Right atrium auricular region (tissue), 2 donors: ENCODE results near the gene C6orf15. TPM values are rescaled to one million over a fixed set of nuclear protein-coding genes. Genes with fewer than 3 reads are reported as not detected.

Experiments used
- DNase-seq: peaks from one replicate; pipeline ENCODE4 v3.0.0-alpha.2; 2019; ENCODE audit warnings: low spot score
- H3K27ac ChIP-seq, 2 donors: fragments of 200-600 bp; sonication (generic); 1 replicate in 1 of 2; 2 replicates in 1 of 2; pipeline ENCODE4 v1.5.1; 2016 to 2019
- H3K27me3 ChIP-seq, 2 donors: fragments of 200-600 bp; sonication (generic); one replicate each; pipeline versions ENCODE4 v1.5.1 to v1.6.0; 2017 to 2019
- H3K36me3 ChIP-seq: fragments of 200-600 bp; sonication (generic); one replicate; pipeline ENCODE4 v1.5.1; 2016
- H3K4me1 ChIP-seq, 2 donors: fragments of 200-600 bp; sonication (generic); one replicate each; pipeline versions ENCODE4 v1.5.1 to v1.6.0; 2017 to 2019
- H3K4me3 ChIP-seq, 2 donors: fragments of 200-600 bp; sonication (generic); 1 replicate in 1 of 2; 2 replicates in 1 of 2; pipeline ENCODE4 v1.5.1; 2017 to 2019; ENCODE audit warnings: mild to moderate bottlenecking in 1 of 2, moderate library complexity in 1 of 2
- H3K9me3 ChIP-seq, 2 donors: fragments of 200-600 bp; sonication (generic); one replicate each; pipeline ENCODE4 v1.5.1; 2019
- total RNA-seq, 2 donors: library from RNA; depleted of rRNA; stranded (reverse); fragments of >200 nt; gene quantifications; one replicate each; pipeline ENCODE4 v1.1.0, GENCODE V29; 2016
- TF ChIP-seq, protein P1 (sequence below), 2 donors: fragments of 200-600 bp; sonication (generic); IDR thresholded peaks; one replicate each; pipeline ENCODE4 v1.5.1; 2019; ENCODE audit warnings: antibody characterized with exemption in 2 of 2

Gene C6orf15
- total RNA-seq, 2 donors from 2014 or later: not detected

DNA sequence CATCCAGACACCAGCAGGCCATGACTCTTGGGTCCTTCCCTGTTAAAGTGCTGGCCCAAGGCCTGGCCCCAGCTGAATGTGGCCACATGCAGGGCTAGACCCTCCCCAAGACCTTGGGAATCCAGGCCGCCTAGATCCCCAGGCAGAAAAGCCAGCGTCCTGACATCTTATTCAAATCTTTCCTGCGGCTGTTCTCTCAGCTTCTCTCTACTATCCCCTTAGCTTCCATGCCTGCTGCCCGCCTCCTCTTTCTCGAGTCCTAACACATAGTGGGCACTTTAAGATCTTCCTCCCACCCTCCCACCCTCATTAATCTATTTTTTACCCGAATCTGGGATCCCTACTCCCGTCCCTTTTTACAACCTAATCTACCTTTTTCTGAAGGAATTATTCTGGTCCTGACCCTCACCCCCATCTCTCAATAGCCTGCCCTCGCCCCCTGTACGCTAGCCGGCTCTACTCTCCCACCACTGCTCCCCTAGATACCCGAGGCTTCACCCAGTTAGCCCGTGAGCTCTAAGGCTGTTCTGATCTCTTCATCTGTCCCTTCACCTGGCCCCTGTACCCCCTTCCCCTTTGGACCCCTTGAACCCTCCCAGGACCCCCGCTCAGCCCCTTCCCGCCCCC, 45.3 kb upstream of the C6orf15 start, which contains the start of gene CCHCR1:
CCHCR1 (minus strand) TSS at position 290 of the 627 bp plus-strand sequence; CDS start at position 88, 202 bp downstream.
- Histone ChIP-seq H3K9me3 (no peaks in the 10 kb centered on the region), H3K4me3 (peak within 1 kb of the TSS; percentile 52 to 72), H3K27ac (peak within 1 kb of the TSS; percentile 58 to 80), H3K36me3 (peaks cover 15% of the 10 kb centered on the region), H3K27me3 (no peaks in the 10 kb centered on the region), H3K4me1 (peaks cover 0 to 20% of the 10 kb centered on the region in 2 donors)
- DNase-seq: no peak
- TF ChIP-seq, protein P1, sequence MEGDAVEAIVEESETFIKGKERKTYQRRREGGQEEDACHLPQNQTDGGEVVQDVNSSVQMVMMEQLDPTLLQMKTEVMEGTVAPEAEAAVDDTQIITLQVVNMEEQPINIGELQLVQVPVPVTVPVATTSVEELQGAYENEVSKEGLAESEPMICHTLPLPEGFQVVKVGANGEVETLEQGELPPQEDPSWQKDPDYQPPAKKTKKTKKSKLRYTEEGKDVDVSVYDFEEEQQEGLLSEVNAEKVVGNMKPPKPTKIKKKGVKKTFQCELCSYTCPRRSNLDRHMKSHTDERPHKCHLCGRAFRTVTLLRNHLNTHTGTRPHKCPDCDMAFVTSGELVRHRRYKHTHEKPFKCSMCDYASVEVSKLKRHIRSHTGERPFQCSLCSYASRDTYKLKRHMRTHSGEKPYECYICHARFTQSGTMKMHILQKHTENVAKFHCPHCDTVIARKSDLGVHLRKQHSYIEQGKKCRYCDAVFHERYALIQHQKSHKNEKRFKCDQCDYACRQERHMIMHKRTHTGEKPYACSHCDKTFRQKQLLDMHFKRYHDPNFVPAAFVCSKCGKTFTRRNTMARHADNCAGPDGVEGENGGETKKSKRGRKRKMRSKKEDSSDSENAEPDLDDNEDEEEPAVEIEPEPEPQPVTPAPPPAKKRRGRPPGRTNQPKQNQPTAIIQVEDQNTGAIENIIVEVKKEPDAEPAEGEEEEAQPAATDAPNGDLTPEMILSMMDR (IDR thresholded peaks at IDR 0.05): no peak

DNA sequence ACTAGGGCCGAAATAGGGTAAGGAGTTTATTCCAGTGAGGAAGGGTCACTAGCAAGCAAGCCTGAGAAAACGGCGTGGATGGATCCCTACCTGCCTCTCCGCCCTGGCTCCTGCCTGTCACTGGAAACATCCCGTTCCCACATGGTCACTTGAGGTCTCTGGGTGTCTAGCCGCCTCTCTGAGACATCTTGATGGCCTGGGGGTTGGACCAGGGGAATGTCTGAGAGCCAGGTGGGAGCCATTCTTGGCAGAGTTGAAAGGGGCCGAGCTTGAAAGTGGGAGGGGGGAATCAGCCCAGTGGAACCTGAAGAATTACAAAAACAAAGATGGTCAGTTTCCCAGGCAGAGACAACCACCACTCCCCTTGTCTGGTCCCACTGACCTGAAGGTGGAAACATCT, 44.3 kb upstream of the C6orf15 start:
- Histone ChIP-seq H3K27ac (no peak overlapping the region), H3K36me3 (peaks cover 15% of the 10 kb centered on the region), H3K27me3 (no peaks in the 10 kb centered on the region), H3K9me3 (no peaks in the 10 kb centered on the region), H3K4me1 (peaks cover 0 to 20% of the 10 kb centered on the region in 2 donors), H3K4me3 (no peak overlapping the region)
- DNase-seq: no peak
- TF ChIP-seq, protein P1 (IDR thresholded peaks at IDR 0.05): no peak

DNA sequence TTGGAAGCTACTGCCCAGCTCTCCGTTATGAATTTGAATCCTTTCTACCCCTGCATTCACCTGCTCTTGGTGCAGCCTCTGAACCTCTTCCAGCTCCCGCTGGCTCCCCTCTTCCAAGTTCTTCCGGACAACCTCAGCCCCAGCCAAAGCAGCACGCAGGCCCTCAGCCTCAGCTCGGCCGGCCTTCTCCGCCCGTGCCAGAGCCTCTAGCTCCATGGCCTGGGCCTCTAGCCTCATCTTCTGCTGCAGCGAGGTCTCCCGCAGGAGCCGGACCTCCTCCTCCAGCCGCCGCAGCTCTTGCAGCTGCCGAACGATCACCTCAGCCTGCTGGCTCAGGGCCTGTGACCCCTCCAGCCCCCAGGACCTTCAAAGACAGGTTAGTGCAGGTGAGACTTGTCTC, 42.1 kb upstream of the C6orf15 start:
- no peak for DNase-seq
- H3K4me3 ChIP-seq: no peak overlapping the region
- H3K27ac ChIP-seq: no peak overlapping the region
- peaks cover 0 to 18% of the 10 kb centered on the region in 2 donors for H3K4me1 ChIP-seq
- TF ChIP-seq, protein P1 (IDR thresholded peaks at IDR 0.05): no peak
- peaks cover 25% of the 10 kb centered on the region for H3K36me3 ChIP-seq
- H3K27me3 ChIP-seq: no peaks in the 10 kb centered on the region
- H3K9me3 ChIP-seq: no peaks in the 10 kb centered on the region

DNA sequence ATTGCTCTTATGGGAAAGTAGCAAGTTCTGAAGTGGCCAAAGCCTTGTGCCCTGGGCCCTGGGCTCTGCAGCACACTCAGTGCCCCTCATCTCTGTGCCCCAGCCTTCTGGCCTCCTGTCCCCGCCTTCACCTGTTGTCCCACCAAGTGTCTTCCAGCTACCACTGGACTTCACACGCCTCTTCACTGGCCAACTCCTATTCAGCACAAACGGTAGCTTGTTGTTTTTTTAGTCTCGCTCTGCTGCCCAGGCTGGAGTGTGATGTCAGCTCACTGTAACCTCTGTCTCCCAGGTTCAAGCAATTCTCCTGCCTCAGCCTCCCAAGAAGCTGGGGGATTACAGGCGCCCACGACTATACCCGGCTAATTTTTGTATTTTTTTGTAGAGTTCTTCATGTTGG, 40.4 kb upstream of the C6orf15 start:
- DNase-seq: no peak
- no peaks in the 10 kb centered on the region for H3K9me3 ChIP-seq
- no peak overlapping the region for H3K4me3 ChIP-seq
- TF ChIP-seq, protein P1 (IDR thresholded peaks at IDR 0.05): no peak
- no peak overlapping the region for H3K27ac ChIP-seq
- H3K36me3 ChIP-seq: peaks cover 25% of the 10 kb centered on the region
- H3K27me3 ChIP-seq: no peaks in the 10 kb centered on the region
- H3K4me1 ChIP-seq: peaks cover 0 to 10% of the 10 kb centered on the region in 2 donors

DNA sequence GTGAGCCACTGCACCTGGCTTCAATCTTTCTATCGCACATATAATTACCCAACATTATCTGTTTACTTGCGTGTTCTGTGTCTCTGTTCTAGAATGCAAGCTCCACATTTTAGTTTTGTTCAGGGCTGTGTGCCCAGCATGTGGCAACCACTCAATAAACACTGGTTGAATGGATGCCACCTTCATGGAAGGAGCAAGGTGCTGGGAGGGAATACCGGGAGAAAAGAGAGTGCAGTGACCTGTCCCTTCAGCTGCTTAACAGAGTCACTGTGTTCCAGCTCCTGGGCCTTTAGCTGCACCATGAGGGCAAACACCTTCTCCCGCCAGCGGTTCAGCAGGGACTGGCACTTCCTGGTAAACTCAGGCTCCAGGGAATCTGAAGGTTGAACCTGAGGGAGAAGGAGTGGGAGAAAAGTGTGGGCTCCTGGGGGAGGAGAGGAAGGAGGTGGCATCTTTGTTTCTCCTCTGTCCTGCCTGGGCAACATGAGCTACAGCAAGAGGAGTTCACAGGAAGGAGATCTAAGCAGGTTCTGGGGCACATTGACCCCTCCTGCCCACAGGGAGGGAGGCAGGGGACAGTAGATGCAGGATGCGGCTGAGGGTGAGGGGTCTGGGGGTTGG, 37.6 kb upstream of the C6orf15 start:
- no peaks in the 10 kb centered on the region for H3K27me3 ChIP-seq
- no peak overlapping the region for H3K27ac ChIP-seq
- no peak overlapping the region for H3K4me3 ChIP-seq
- TF ChIP-seq, protein P1 (IDR thresholded peaks at IDR 0.05): no peak
- DNase-seq: no peak
- H3K9me3 ChIP-seq: no peaks in the 10 kb centered on the region
- no peaks in the 10 kb centered on the region for H3K4me1 ChIP-seq
- H3K36me3 ChIP-seq: peaks cover 25% of the 10 kb centered on the region
